ENCODE measurements around the gene LDHAL6B.
A peak's percentile ranks its signal among the peaks of the same experiment; 100 is the strongest.
"Not testable (repeated sequence)": the region's sequence is repeated elsewhere in the genome, so short reads cannot be mapped to it uniquely, and the experiment has no call there.

LDHAL6B gene

DNA sequence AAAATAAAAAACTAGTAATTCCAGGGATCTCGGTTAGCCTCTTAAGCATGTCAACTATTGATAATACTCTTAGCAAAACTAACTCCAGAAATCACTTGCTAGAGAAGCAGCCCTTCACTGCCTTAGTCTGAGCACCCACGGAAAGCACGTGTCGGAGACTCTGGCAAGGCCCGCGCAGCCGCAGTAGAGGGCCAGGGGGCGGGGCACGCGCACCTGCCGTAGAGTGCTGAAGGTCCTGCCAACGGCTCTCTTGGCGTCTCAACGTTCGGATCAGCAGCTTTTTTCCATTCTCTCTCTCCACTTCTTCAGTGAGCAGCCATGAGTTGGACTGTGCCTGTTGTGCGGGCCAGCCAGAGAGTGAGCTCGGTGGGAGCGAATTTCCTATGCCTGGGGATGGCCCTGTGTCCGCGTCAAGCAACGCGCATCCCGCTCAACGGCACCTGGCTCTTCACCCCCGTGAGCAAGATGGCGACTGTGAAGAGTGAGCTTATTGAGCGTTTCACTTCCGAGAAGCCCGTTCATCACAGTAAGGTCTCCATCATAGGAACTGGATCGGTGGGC lies at the start of gene LDHAL6B:
LDHAL6B (plus strand) TSS at position 221 of the 561 bp plus-strand sequence; CDS start at position 319, 98 bp downstream.
- H3K4me2 ChIP-seq, result peak within 1 kb of the TSS in 1 of 11 experiments; percentile 9; a peak in 2 of 22 replicates

DNA sequence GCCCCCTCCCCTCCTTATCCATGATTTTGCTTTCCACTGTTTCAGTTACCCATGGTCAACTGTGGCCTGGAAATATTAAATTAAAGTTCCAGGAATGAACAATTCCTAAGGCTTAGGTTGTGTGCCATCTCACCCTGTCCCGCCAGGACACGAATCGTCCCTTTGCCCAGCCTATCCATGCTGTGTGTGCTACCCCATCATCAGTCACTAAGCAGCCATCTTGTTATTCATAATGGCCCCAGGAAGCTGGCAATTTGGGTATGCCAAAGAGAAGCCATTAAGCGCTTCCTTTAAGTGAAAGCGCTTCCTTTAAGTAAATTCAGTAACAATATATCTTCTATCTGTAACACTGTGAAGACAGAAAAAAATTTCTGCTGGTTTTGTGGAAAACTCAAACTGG lies 49.2 kb upstream of the LDHAL6B start:
- Histone ChIP-seq H3K9ac (no peak overlapping the region), H3K36me3 (peaks cover 0 to 90% (median 0%) of the 10 kb centered on the region in 11 experiments; a peak in 4 of 22 replicates), H3K27ac (no peak overlapping the region)

More for the DNA sequence above, at the start of gene LDHAL6B:
- H3K27ac ChIP-seq, result no peak within 1 kb of the TSS
- peaks cover 0 to 10% (median 0%) of the 10 kb centered on the region in 11 experiments; a peak in 3 of 22 replicates for H3K9me3 ChIP-seq (replicated peaks in 1 of 11)
- H3K4me3 ChIP-seq, result no peak within 1 kb of the TSS
- H3K9ac ChIP-seq, result no peak within 1 kb of the TSS
- no peaks in the 10 kb centered on the region for H4K20me1 ChIP-seq
- peaks cover 0 to 80% (median 0%) of the 10 kb centered on the region in 11 experiments; a peak in 5 of 22 replicates for H3K36me3 ChIP-seq
- no peak for TF ChIP-seq Cebpa-rat (IDR thresholded peaks at IDR 0.05)
- no peaks in the 10 kb centered on the region for H3K27me3 ChIP-seq
- peaks cover 0 to 46% (median 0%) of the 10 kb centered on the region in 10 experiments; a peak in 6 of 20 replicates for H3K4me1 ChIP-seq

DNA sequence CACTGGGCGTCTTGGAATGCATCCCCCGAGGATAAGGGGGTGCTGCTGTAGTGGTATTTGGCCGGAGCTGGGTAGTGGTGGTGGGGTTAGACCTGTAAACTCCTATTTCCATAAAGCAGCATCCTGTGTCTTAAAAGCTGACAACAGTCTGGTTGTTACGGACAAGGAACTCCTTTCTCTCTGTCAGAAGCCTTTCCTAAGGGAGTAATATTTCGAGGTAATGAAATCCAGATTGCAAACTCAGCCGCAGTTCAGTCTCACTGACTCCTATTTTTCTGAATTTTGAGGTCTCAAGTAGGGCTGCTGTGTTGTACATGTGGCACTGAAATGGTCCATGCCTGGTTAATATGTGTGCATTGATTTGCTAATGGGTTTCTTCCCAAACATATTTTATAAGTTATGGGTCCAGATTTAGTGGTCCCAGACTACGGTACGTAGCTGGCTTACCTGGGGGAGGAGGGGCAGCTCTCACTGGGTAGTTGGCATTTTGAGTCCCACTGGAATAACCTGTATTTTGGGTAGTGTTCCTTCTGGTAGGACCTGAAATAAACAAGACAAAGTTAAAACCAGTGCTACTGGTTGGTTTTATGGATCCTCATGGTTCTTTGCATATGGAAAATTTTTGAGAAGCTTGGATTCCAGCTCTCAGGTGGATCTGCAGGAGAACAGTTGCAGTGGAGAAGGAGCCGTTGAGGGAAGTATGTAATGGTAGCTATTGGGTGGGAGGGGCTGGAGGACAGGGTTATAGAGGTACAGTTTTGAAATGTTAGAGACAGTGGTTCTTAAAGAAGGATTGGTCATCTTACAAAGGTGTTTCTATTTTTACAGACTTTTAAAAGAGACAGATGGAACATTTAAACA lies 48.6 kb upstream of the LDHAL6B start:
- Histone ChIP-seq H3K4me1 (peaks cover 0 to 5% (median 0%) of the 10 kb centered on the region in 10 experiments; a peak in 1 of 20 replicates), H3K4me3 (no peak overlapping the region), H3K27ac (no peak overlapping the region), H3K27me3 (no peaks in the 10 kb centered on the region), H4K20me1 (no peaks in the 10 kb centered on the region), H3K4me2 (no peak overlapping the region), H3K36me3 (peaks cover 0 to 90% (median 0%) of the 10 kb centered on the region in 11 experiments; a peak in 4 of 22 replicates), H3K9me3 (replicated peaks in 1 of 11) (no peaks in the 10 kb centered on the region), H3K9ac (no peak overlapping the region)
- TF ChIP-seq Cebpa-rat (IDR thresholded peaks at IDR 0.05), result no peak

More for the DNA sequence above, 49.2 kb upstream of the LDHAL6B start:
- TF ChIP-seq Cebpa-rat (IDR thresholded peaks at IDR 0.05), result no peak
- H3K27me3 ChIP-seq, result no peaks in the 10 kb centered on the region
- H3K4me3 ChIP-seq, result no peak overlapping the region
- H3K4me2 ChIP-seq, result no peak overlapping the region
- H4K20me1 ChIP-seq, result no peaks in the 10 kb centered on the region
- peaks cover 0 to 5% (median 0%) of the 10 kb centered on the region in 10 experiments; a peak in 1 of 20 replicates for H3K4me1 ChIP-seq
- H3K9me3 ChIP-seq (replicated peaks in 1 of 11), result no peaks in the 10 kb centered on the region

DNA sequence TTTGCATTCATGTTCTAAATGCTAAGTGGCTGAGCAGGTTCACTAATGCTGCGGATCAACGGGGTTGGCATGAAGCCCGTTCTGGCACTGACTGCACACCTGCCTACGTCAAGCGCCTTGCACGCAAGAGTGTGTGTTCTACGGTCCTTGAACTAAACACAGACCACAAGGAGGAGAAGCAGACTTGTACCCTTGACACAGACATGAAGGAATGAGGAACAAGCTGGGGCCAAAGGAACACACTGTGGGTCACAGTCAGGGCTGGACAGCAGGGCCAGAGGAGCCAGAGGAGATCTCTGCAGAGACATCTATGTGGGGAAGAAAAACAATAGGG lies 48.0 kb upstream of the LDHAL6B start:
- no peak overlapping the region for H3K4me3 ChIP-seq
- TF ChIP-seq Cebpa-rat (IDR thresholded peaks at IDR 0.05), result no peak
- no peak overlapping the region for H3K27ac ChIP-seq
- H3K9me3 ChIP-seq (replicated peaks in 1 of 11), result no peaks in the 10 kb centered on the region
- H3K4me2 ChIP-seq, result no peak overlapping the region
- H3K9ac ChIP-seq, result no peak overlapping the region
- H3K27me3 ChIP-seq, result no peaks in the 10 kb centered on the region
- peaks cover 0 to 84% (median 0%) of the 10 kb centered on the region in 11 experiments; a peak in 4 of 22 replicates for H3K36me3 ChIP-seq
- peaks cover 0 to 5% (median 0%) of the 10 kb centered on the region in 10 experiments; a peak in 1 of 20 replicates for H3K4me1 ChIP-seq
- H4K20me1 ChIP-seq, result no peaks in the 10 kb centered on the region

DNA sequence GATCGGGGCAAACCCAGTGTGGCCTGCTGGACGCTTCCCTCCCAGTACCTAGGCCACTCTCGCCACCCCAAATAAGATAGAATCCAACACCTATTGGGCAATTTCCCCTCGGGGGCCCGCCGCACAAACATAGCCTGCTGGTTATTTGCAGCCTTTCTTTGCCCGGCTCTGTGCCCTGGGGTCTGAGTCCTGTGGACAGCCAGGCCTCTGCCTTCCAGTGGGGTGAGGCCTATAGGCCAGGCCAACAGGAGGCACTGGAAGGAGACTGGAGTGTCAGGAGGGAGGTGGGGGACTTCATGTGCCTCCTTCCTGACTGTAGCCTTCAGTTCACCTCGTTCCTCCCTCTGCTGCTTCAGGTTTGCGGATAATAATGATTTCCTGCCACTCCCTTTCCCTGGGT lies 47.4 kb upstream of the LDHAL6B start:
- TF ChIP-seq Cebpa-rat (IDR thresholded peaks at IDR 0.05), result no peak
- Histone ChIP-seq H3K4me3 (no peak overlapping the region), H4K20me1 (no peaks in the 10 kb centered on the region), H3K4me2 (no peak overlapping the region), H3K27ac (no peak overlapping the region), H3K9ac (no peak overlapping the region), H3K27me3 (no peaks in the 10 kb centered on the region), H3K9me3 (replicated peaks in 1 of 11) (no peaks in the 10 kb centered on the region), H3K4me1 (peaks cover 0 to 6% (median 0%) of the 10 kb centered on the region in 10 experiments; a peak in 2 of 20 replicates), H3K36me3 (peaks cover 0 to 79% (median 0%) of the 10 kb centered on the region in 11 experiments; a peak in 4 of 22 replicates)

DNA sequence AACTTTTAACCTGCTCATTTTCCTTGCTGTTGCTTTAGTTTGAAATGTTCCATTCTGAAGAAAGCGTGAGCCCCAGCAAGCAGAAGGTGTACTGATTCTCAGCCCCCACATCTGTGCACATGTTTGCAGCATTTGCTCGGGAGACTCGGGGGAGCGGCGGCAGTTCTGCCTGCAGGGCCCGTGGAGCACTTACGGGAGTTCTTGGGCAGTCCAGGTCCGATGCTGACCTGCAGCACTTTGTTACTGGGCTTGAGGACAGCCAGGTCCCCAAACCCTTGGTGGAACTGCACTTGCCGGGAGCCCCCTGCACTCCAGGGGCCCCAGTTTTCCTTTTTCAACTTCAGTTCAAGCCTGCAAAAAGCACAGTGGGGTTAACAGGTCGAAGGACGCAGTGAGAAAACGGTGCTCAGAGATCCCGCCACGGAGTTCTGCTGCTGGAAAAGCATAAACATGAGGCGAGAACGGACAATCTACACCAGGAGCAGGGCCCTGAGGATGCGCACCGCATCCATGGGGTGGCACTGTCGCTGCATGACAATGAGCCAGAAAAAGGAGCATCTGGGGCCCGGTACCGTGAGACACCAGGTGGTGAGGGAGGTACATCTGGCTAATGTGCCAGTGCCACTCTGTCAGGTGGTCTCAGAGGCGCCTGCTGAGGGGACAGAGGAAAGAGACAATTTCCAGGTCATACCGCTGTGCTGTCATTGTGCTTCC lies 45.6 kb upstream of the LDHAL6B start:
- no peaks in the 10 kb centered on the region for H4K20me1 ChIP-seq
- H3K9me3 ChIP-seq (replicated peaks in 1 of 11), result peaks cover 0 to 9% (median 0%) of the 10 kb centered on the region in 11 experiments; a peak in 4 of 22 replicates
- H3K4me1 ChIP-seq, result peaks cover 7 to 24% (median 11%) of the 10 kb centered on the region in 10 experiments; a peak in 19 of 20 replicates
- H3K27me3 ChIP-seq, result no peaks in the 10 kb centered on the region
- H3K27ac ChIP-seq, result no peak overlapping the region
- H3K36me3 ChIP-seq, result peaks cover 0 to 73% (median 0%) of the 10 kb centered on the region in 11 experiments; a peak in 4 of 22 replicates
- no peak overlapping the region for H3K4me2 ChIP-seq
- TF ChIP-seq Cebpa-rat (IDR thresholded peaks at IDR 0.05), result no peak
- H3K4me3 ChIP-seq, result no peak overlapping the region
- H3K9ac ChIP-seq, result no peak overlapping the region

DNA sequence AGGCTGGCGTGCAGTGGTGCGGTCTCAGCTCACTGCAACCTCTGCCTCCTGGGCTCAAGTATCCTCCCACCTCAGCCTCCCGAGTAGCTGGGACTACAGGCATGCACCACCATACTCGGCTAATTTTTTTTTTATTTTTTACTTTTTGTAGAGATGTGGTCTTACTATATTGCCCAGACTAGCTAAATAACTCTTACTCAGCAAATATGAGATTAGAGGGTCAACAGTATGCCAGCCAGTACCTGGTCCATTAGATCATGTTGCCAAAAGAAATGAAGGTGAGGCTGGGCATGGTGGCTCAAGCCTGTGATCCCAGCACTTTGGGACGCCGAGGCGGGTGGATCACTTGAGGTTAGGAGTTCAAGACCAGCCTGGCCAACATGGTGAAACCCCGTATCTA lies 44.6 kb upstream of the LDHAL6B start:
- not testable (repeated sequence) for H4K20me1 ChIP-seq; H3K4me3 ChIP-seq; H3K27me3 ChIP-seq; H3K27ac ChIP-seq; H3K9me3 ChIP-seq (replicated peaks in 1 of 11); H3K4me2 ChIP-seq; H3K9ac ChIP-seq
- peaks cover 9 to 34% (median 19%) of the 10 kb centered on the region in 10 experiments; a peak in 19 of 20 replicates for H3K4me1 ChIP-seq
- peaks cover 0 to 62% (median 0%) of the 10 kb centered on the region in 11 experiments; a peak in 4 of 22 replicates for H3K36me3 ChIP-seq

DNA sequence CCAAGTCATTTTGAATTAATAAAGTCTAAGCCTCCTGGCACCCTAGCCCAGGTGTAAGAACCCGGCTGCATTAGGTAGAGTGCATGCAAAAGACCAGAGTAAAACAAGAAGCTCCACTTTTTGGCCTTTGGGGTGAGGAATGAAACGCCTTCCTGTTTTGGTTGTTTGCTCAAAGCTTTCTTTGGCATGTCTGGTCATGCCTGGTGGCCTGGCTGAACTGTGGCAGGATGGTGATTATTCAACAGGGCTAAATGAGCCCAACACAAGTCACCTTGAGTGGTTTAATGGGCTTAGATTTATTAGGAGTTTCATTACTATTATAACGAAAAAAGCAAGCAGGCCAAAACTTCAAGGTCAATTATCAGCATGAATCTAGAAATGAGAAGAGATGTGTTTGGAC lies 40.9 kb upstream of the LDHAL6B start:
- H3K27ac ChIP-seq, result peak overlapping the region; percentile 43 to 98 (median 70)
- peaks cover 0 to 33% (median 0%) of the 10 kb centered on the region in 11 experiments; a peak in 4 of 22 replicates for H3K36me3 ChIP-seq
- H3K9ac ChIP-seq, result peak overlapping the region in 5 of 11 experiments; percentile 9 to 44 (median 37); a peak in 5 of 22 replicates
- H4K20me1 ChIP-seq, result no peaks in the 10 kb centered on the region
- peak overlapping the region; percentile 2 to 87 (median 61); a peak in 21 of 22 replicates for H3K4me2 ChIP-seq
- no peak overlapping the region for H3K4me3 ChIP-seq
- TF ChIP-seq Cebpa-rat (IDR thresholded peaks at IDR 0.05), result no peak
- peaks cover 9 to 65% (median 41%) of the 10 kb centered on the region in 10 experiments; a peak in 19 of 20 replicates for H3K4me1 ChIP-seq
- H3K9me3 ChIP-seq (replicated peaks in 1 of 11), result peaks cover 0 to 9% (median 0%) of the 10 kb centered on the region in 11 experiments; a peak in 4 of 22 replicates
- H3K27me3 ChIP-seq, result no peaks in the 10 kb centered on the region

Measured in BLaER1 treated with 17β-estradiol and CSF1 and Interleukin-3, amounts not matched to agents 10 nM and 100 nM (cell line).